MCF 10A (cell line): ENCODE results near the gene STIMATE. TPM values are rescaled to one million over a fixed set of nuclear protein-coding genes. Genes with fewer than 3 reads are reported as not detected.

ENCODE experiments used
- BruUV-seq: library from RNA; stranded (reverse); fragments of 400-500 nt; replicated peaks from 2 replicates; lab custom pipeline; 2021; lab: Mats Ljungman, UMichigan
- CTCF ChIA-PET: fragments of 300-600 bp; sonication (Branson Sonifier 250); formaldehyde crosslinking; extraction: SDS; loops from one replicate; lab custom pipeline; 2021; ENCODE audit warnings: antibody characterized with exemption, inconsistent platforms; lab: Yijun Ruan, JAX
- POLR2A ChIA-PET: fragments of 300-600, 350-650 bp; sonication (Branson Sonifier 250); formaldehyde crosslinking; extraction: SDS; loops from one replicate; lab custom pipeline; 2020; ENCODE audit warnings: antibody characterized with exemption, inconsistent platforms; lab: Yijun Ruan, JAX
- DNase-seq: peaks from one replicate; pipeline ENCODE4 v3.0.0-alpha.2; 2018; ENCODE audit not compliant: unreplicated experiment
- H3K27ac Mint-ChIP-seq: one replicate; pipeline ENCODE4 v1.8.0; 2022; ENCODE audit warnings: mild to moderate bottlenecking, low read depth, mixed read lengths; ENCODE audit not compliant: unreplicated experiment
- H3K27me3 Mint-ChIP-seq: one replicate; pipeline ENCODE4 v1.8.0; 2022; ENCODE audit warnings: mixed read lengths; ENCODE audit not compliant: insufficient read depth, unreplicated experiment
- H3K36me3 Mint-ChIP-seq: one replicate; pipeline ENCODE4 v1.8.0; 2022; ENCODE audit warnings: mild to moderate bottlenecking, moderate library complexity, mixed read lengths; ENCODE audit not compliant: insufficient read depth, unreplicated experiment
- H3K4me1 Mint-ChIP-seq: one replicate; pipeline ENCODE4 v1.8.0; 2022; ENCODE audit warnings: mixed read lengths; ENCODE audit not compliant: insufficient read depth, unreplicated experiment
- H3K4me3 Mint-ChIP-seq: one replicate; pipeline ENCODE4 v1.8.0; 2022; ENCODE audit warnings: mild to moderate bottlenecking, moderate library complexity, mixed read lengths; ENCODE audit not compliant: unreplicated experiment
- H3K9me3 Mint-ChIP-seq: one replicate; pipeline ENCODE4 v1.8.0; 2022; ENCODE audit warnings: mixed read lengths; ENCODE audit not compliant: unreplicated experiment
- intact Hi-C: fragments of 100-400 bp; cut with micrococcal nuclease; formaldehyde crosslinking; loops from 2 replicates; pipeline ENCODE4 v1.14.1; 2022
- total RNA-seq: library from RNA; stranded (reverse); gene quantifications from 2 replicates; pipeline ENCODE4 v1.2.3, GENCODE V29; 2022
- TF ChIP-seq, protein P1 (sequence below): fragments of 200-600 bp; IDR thresholded peaks from one replicate; pipeline ENCODE4 v1.8.0; 2022; ENCODE audit warnings: antibody characterized with exemption, mild to moderate bottlenecking; ENCODE audit not compliant: unreplicated experiment

STIMATE gene
- total RNA-seq, 1 experiment from 2014 or later = 12.0 TPM

DNA sequence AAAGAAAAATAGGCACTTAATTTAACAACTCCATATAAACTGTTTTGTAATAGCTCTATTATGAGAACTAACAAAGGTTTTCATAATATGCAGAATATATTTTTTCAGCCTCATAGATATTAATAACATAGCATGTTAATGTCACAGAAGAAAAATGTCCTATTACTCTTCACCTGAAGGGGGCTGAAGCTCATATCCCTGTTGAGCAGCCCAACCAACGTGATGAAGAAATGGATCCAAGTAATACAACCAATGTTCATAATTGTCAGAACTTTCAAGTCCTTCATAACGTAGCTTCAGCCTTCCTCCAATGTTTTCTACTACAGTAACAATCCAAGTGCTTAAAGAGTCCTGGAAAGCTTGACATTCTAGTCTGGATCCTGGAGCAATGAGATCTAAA lies 34.5 kb upstream of the STIMATE start:
- H3K27me3 Mint-ChIP-seq = no peaks in the 10 kb centered on the region
- no peaks in the 10 kb centered on the region for H3K9me3 Mint-ChIP-seq
- POLR2A ChIA-PET = interaction anchor here (0.8 to 1.4 kb wide), 2 partner anchors 105 to 161 kb away, joined by 3 read pairs; partner anchors contain the start of gene NEK4
- no peak overlapping the region for H3K27ac Mint-ChIP-seq
- TF ChIP-seq, protein P1, sequence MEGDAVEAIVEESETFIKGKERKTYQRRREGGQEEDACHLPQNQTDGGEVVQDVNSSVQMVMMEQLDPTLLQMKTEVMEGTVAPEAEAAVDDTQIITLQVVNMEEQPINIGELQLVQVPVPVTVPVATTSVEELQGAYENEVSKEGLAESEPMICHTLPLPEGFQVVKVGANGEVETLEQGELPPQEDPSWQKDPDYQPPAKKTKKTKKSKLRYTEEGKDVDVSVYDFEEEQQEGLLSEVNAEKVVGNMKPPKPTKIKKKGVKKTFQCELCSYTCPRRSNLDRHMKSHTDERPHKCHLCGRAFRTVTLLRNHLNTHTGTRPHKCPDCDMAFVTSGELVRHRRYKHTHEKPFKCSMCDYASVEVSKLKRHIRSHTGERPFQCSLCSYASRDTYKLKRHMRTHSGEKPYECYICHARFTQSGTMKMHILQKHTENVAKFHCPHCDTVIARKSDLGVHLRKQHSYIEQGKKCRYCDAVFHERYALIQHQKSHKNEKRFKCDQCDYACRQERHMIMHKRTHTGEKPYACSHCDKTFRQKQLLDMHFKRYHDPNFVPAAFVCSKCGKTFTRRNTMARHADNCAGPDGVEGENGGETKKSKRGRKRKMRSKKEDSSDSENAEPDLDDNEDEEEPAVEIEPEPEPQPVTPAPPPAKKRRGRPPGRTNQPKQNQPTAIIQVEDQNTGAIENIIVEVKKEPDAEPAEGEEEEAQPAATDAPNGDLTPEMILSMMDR = no peak
- intact Hi-C loops = no loop called here
- no peak for DNase-seq
- H3K4me3 Mint-ChIP-seq = no peak overlapping the region
- BruUV-seq = no TSS peak
- no peaks in the 10 kb centered on the region for H3K4me1 Mint-ChIP-seq
- peaks cover 4% of the 10 kb centered on the region for H3K36me3 Mint-ChIP-seq
- CTCF ChIA-PET = interaction anchor here (0.7 to 2.2 kb wide), 3 partner anchors 25 to 189 kb away, joined by 4 to 9 read pairs (median 5); no protein-coding TSS in a partner anchor

DNA sequence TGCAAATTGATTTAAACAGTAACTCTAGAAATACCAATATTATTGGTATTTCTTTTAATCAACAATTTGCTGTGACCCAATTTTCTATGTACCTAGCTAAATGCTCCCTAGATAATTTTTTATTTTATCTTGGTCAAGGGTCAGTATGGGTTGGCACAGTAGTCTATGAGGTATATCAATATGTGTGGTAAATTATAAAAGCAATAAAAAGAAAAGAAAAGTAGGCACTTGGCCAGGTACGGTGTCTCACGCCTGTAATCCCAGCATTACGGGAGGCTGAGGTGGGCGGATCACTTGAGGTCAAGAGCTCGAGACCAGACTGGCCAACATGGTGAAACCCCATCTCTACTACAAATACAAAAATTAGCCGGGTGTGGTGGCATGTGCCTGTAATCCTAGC lies 34.0 kb upstream of the STIMATE start:
- Mint-ChIP-seq H3K27me3 (no peaks in the 10 kb centered on the region), H3K4me1 (no peaks in the 10 kb centered on the region), H3K36me3 (peaks cover 4% of the 10 kb centered on the region), H3K4me3 (no peak overlapping the region), H3K9me3 (no peaks in the 10 kb centered on the region), H3K27ac (no peak overlapping the region)
- intact Hi-C loops = no loop called here
- POLR2A ChIA-PET = interaction anchor here (0.8 to 1.4 kb wide), 2 partner anchors 105 to 160 kb away, joined by 3 read pairs; partner anchors contain the start of gene NEK4
- TF ChIP-seq, protein P1 = no peak
- BruUV-seq = no TSS peak
- DNase-seq = no peak
- CTCF ChIA-PET = interaction anchor here (0.6 to 2.2 kb wide), 6 partner anchors 14 to 188 kb away, joined by 3 to 9 read pairs (median 4); no protein-coding TSS in a partner anchor

DNA sequence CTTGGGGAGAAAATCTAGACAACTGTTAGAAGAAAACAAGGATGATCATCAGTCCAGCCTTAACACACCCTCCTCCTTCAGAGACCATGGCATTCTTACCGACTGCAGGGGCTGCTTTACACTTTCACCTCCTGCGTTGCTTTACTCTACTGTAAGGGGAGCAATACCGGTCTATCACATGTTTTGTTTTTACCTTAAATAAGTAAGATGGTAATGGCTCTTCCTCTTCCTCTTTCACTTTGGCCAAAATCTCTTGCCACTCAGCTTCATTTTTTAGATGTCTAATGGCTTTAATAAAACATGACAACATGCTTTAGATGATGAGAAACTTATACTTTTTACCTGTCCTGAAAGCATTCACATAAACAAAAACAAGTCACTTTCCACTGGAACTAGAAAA lies 33.4 kb upstream of the STIMATE start:
- DNase-seq = no peak
- Mint-ChIP-seq H3K27ac (no peak overlapping the region), H3K9me3 (no peaks in the 10 kb centered on the region), H3K4me1 (no peaks in the 10 kb centered on the region), H3K36me3 (peaks cover 4% of the 10 kb centered on the region), H3K4me3 (no peak overlapping the region), H3K27me3 (no peaks in the 10 kb centered on the region)
- ChIA-PET POLR2A (interaction anchor here (1.4 kb wide), 1 partner anchor 106 kb away, joined by 3 read pairs; no protein-coding TSS in a partner anchor), CTCF (interaction anchor here (0.6 to 1.7 kb wide), 3 partner anchors 14 to 78 kb away, joined by 3 to 5 read pairs (median 3); no protein-coding TSS in a partner anchor)
- intact Hi-C loops = no loop called here
- TF ChIP-seq, protein P1 = no peak
- no TSS peak for BruUV-seq

DNA sequence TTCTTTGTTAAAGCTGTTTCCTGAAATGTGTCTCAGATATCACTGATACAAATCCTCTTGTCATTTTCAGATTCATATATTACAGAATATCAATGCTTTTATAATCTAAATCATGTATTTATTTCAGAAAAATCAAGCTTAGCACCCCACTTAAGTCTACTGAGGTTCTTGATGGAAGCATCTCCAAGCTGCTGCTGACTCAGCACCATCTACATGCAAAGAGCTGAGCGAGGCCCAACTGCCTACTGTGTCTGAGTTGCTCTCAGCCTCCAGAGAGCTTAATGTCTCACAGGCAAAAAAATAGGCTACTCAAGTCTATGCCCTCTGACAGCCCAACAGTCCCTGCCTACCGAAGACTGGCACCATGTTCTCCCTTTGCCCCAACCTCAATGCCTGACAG lies 29.2 kb upstream of the STIMATE start:
- Mint-ChIP-seq H3K9me3 (no peaks in the 10 kb centered on the region), H3K36me3 (peaks cover 18% of the 10 kb centered on the region), H3K4me3 (no peak overlapping the region), H3K27me3 (no peaks in the 10 kb centered on the region), H3K27ac (no peak overlapping the region), H3K4me1 (no peaks in the 10 kb centered on the region)
- POLR2A ChIA-PET = no interaction called here
- TF ChIP-seq, protein P1 = no peak
- DNase-seq = no peak
- intact Hi-C loops = no loop called here
- BruUV-seq = no TSS peak
- CTCF ChIA-PET = interaction anchor here (1.0 to 1.4 kb wide), 3 partner anchors 10 to 12 kb away, joined by 3 to 6 read pairs (median 3); no protein-coding TSS in a partner anchor
